Gastroesophageal sphincter (tissue), 3 donors: ENCODE results near the gene HLA-DOB.

Experiments used
- POLR2AphosphoS5 ChIP-seq: sonication (generic); formaldehyde crosslinking; IDR thresholded peaks from one replicate; pipeline ENCODE4 v1.6.1; 2017; ENCODE audit warnings: antibody characterized with exemption
- TF ChIP-seq, protein P1 (sequence below), 4 experiments: fragments of 200-600 bp in 2 of 4; fragments of 450-650 bp in 2 of 4; sonication (generic) in 1 of 4; IDR thresholded peaks; one replicate each; pipeline ENCODE4 v1.5.1; 2017 to 2019; ENCODE audit warnings: antibody characterized with exemption in 4 of 4, mild to moderate bottlenecking in 2 of 4, moderate library complexity in 2 of 4

DNA sequence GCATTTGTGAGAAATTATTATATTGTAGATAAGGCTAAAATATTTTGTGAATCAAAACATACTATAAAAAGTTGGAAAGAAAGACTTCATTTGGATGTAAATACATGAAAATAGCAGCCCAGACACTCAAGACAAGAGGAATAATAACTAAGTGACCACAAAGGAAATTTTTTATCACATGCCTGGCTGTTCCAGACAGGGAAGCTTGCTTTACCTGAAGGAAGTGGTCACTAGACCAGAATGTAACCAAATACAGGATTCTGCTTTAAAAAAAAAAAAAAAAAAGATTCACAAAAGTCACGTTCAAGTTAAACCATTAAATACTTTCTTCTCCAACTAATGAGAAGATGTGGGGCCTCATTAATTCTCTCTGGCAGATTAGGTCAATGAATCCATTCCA lies 44.1 kb downstream of the HLA-DOB start:
- no peak for TF ChIP-seq POLR2AphosphoS5
- TF ChIP-seq, protein P1, sequence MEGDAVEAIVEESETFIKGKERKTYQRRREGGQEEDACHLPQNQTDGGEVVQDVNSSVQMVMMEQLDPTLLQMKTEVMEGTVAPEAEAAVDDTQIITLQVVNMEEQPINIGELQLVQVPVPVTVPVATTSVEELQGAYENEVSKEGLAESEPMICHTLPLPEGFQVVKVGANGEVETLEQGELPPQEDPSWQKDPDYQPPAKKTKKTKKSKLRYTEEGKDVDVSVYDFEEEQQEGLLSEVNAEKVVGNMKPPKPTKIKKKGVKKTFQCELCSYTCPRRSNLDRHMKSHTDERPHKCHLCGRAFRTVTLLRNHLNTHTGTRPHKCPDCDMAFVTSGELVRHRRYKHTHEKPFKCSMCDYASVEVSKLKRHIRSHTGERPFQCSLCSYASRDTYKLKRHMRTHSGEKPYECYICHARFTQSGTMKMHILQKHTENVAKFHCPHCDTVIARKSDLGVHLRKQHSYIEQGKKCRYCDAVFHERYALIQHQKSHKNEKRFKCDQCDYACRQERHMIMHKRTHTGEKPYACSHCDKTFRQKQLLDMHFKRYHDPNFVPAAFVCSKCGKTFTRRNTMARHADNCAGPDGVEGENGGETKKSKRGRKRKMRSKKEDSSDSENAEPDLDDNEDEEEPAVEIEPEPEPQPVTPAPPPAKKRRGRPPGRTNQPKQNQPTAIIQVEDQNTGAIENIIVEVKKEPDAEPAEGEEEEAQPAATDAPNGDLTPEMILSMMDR (IDR thresholded peaks at IDR 0.05), result no peak
